SH-SY5Y (cell line): ENCODE measurements around the gene MMP7.

Source experiments
- GATA2 ChIP-seq: IDR thresholded peaks from 2 replicates; pipeline ENCODE4 v1.6.1; 2011; ENCODE audit warnings: mild to moderate bottlenecking, low read depth, low read length
- GATA3 ChIP-seq: IDR thresholded peaks from 2 replicates; pipeline ENCODE4 v1.6.1; 2011; ENCODE audit warnings: low read depth, mild to moderate bottlenecking, low read length, moderate library complexity

GRCh38 chr11:102472127-102472526 is 58.4 kb downstream of the MMP7 start:
- TF ChIP-seq GATA2 (no peak), GATA3 (no peak)
